GM12878 (cell line): ENCODE data around the gene NDE1. TPM values are rescaled to one million over a fixed set of nuclear protein-coding genes. Genes with fewer than 3 reads are reported as not detected.

ENCODE experiments used
- ATAC-seq: fragments of 200-7000 bp; cut with Tn5 transposase; 3 replicates; pipeline ENCODE4 v1.9.1; 2020; ENCODE audit warnings: mild to moderate bottlenecking, moderate library complexity
- BruUV-seq: library from RNA; stranded (reverse); fragments of 400-500 nt; replicated peaks from 2 replicates; lab custom pipeline; 2021; lab: Mats Ljungman, UMichigan
- CTCF ChIA-PET: fragments of 300-600 bp; sonication (Branson Sonifier 250); formaldehyde crosslinking; extraction: SDS; loops from one replicate; lab custom pipeline; 2021; ENCODE audit warnings: inconsistent platforms; lab: Yijun Ruan, JAX
- POLR2A ChIA-PET: fragments of 350-600 bp; formaldehyde crosslinking; extraction: SDS; loops from one replicate; lab custom pipeline; 2021; ENCODE audit warnings: inconsistent platforms; lab: Charles Lee
- RAD21 ChIA-PET: fragments of 300-600 bp; sonication (Branson Sonifier 250); formaldehyde crosslinking; loops from one replicate; lab custom pipeline; 2023; ENCODE audit warnings: antibody characterized with exemption; ENCODE audit not compliant: unreplicated experiment; lab: Charles Lee
- SMC1A ChIA-PET: fragments of 300-600 bp; sonication (Branson Sonifier 250); formaldehyde crosslinking; loops from one replicate; lab custom pipeline; 2023; ENCODE audit not compliant: unreplicated experiment, uncharacterized antibody; lab: Charles Lee
- DNase-seq: peaks from one replicate; pipeline ENCODE4 v3.0.0-alpha.2; 2011; ENCODE audit warnings: low read depth, low spot score
- FAIRE-seq: peaks from 3 replicates; lab custom pipeline; 2011; peaks lifted over from hg19 to GRCh38; lab: Jason Lieb, UNC
- H2AFZ ChIP-seq: 2 replicates; pipeline ENCODE4 v1.6.0; 2011; ENCODE audit warnings: low read depth, low read length, control low read depth; ENCODE audit not compliant: control insufficient read depth
- H3K27ac ChIP-seq: 2 replicates; pipeline ENCODE4 v1.5.1; 2011; ENCODE audit warnings: control low read depth; ENCODE audit not compliant: control insufficient read depth, insufficient read depth
- H3K27me3 ChIP-seq, 2 experiments: replicated peaks in 1 of 2; 2 replicates each; pipeline versions ENCODE4 v1.6.0 to v1.6.1; 2011; ENCODE audit warnings: low read length in 1 of 2; ENCODE audit not compliant: control insufficient read depth in 2 of 2, insufficient read depth in 2 of 2
- H3K36me3 ChIP-seq, 2 experiments: 2 replicates each; pipeline ENCODE4 v1.5.1; 2011; ENCODE audit warnings: low read length in 1 of 2; ENCODE audit not compliant: control insufficient read depth in 2 of 2, insufficient read depth in 2 of 2
- H3K4me1 ChIP-seq: 2 replicates; pipeline ENCODE4 v1.6.1; 2011; ENCODE audit warnings: mild to moderate bottlenecking, low read length, moderate library complexity, mixed read lengths; ENCODE audit not compliant: control insufficient read depth, insufficient read depth
- H3K4me2 ChIP-seq: 2 replicates; pipeline ENCODE4 v1.6.0; 2011; ENCODE audit warnings: control low read depth; ENCODE audit not compliant: control insufficient read depth, insufficient read depth
- H3K4me3 ChIP-seq: fragments of 200-600 bp; sonication (generic); 2 replicates; pipeline ENCODE4 v1.5.1; 2016
- H3K79me2 ChIP-seq: 2 replicates; pipeline ENCODE4 v1.6.0; 2011; ENCODE audit warnings: low read length; ENCODE audit not compliant: control insufficient read depth, insufficient read depth
- H3K9ac ChIP-seq: 2 replicates; pipeline ENCODE4 v1.8.0; 2011; ENCODE audit warnings: low read length, control low read depth, mixed read lengths; ENCODE audit not compliant: control insufficient read depth, insufficient read depth
- H3K9me3 ChIP-seq: replicated peaks from 3 replicates; pipeline ENCODE4 v1.5.1; 2011; ENCODE audit warnings: mild to moderate bottlenecking, low read length; ENCODE audit not compliant: control insufficient read depth, insufficient read depth
- H4K20me1 ChIP-seq: 2 replicates; pipeline ENCODE4 v1.6.0; 2011; ENCODE audit not compliant: control insufficient read depth, insufficient read depth
- IKZF2 ChIP-seq, 2 experiments: fragments of 450-650 bp; IDR thresholded peaks; 2 replicates each; pipeline ENCODE4 v1.6.1; 2017; ENCODE audit warnings: mild to moderate bottlenecking in 2 of 2, moderate library complexity in 2 of 2
- JUNB ChIP-seq: IDR thresholded peaks from 2 replicates; pipeline ENCODE4 v1.6.1; 2016; ENCODE audit warnings: antibody characterized with exemption, mild to moderate bottlenecking
- JUND ChIP-seq: IDR thresholded peaks from 2 replicates; pipeline ENCODE4 v1.6.1; 2012; ENCODE audit warnings: low read depth, mild to moderate bottlenecking, low read length, improper control_type of control experiment, moderate library complexity
- MTA3 ChIP-seq: IDR thresholded peaks from 2 replicates; pipeline ENCODE4 v1.6.1; 2012; ENCODE audit warnings: low read length, inconsistent platforms, borderline replicate concordance
- POLR2AphosphoS5 ChIP-seq: IDR thresholded peaks from 2 replicates; pipeline ENCODE4 v1.6.1; 2011; ENCODE audit warnings: mild to moderate bottlenecking, low read length, inconsistent platforms
- SRF ChIP-seq, 2 experiments: IDR thresholded peaks; 2 replicates each; pipeline ENCODE4 v1.6.1; 2011; ENCODE audit warnings: low read depth in 2 of 2, low read length in 2 of 2, mild to moderate bottlenecking in 1 of 2, moderate library complexity in 1 of 2
- STAT1 ChIP-seq: fragments of 450-650 bp; conservative IDR thresholded peaks from 2 replicates; pipeline ENCODE4 v1.6.1; 2014; ENCODE audit warnings: antibody characterized with exemption, mild to moderate bottlenecking
- WRNIP1 ChIP-seq: IDR thresholded peaks from 2 replicates; pipeline ENCODE4 v1.6.1; 2011; ENCODE audit warnings: low read depth, low read length, improper control_type of control experiment, borderline replicate concordance
- WGBS: methylation state at CpG from one replicate; pipeline ENCODE4 v1.1.6; 2016; ENCODE audit warnings: low lambda C conversion rate; ENCODE audit not compliant: insufficient replicate concordance, insufficient coverage; ENCODE audit errors: missing lambda C conversion rate; 5-methylcytosine and 5-hydroxymethylcytosine counted together
- in situ Hi-C: fragments of 300-500 bp; cut with MboI; formaldehyde crosslinking; loops from 9 replicates; pipeline ENCODE4 v1.14.3; 2018; ENCODE audit warnings: mixed read lengths
- intact Hi-C: fragments of 100-400 bp; cut with micrococcal nuclease; formaldehyde crosslinking; loops from one replicate; pipeline ENCODE4 v1.14.2; 2022; ENCODE audit not compliant: unreplicated experiment
- polyA plus RNA-seq, 11 experiments: library from polyadenylated mRNA; depleted of rRNA in 4 of 11; unstranded in 6 of 11; stranded (reverse) in 5 of 11; fragments of >200 nt; fragmentation: Nextera tagmentation in 4 of 11; fragmentation: Illumina TruSeq in 1 of 11; extraction: Ambion mirVana in 4 of 11; extraction: Trizol in 1 of 11; gene quantifications; 1 replicate in 1 of 11; 2 replicates in 10 of 11; pipeline versions ENCODE4 v1.2.1 to v1.2.3, GENCODE V29; 2011 to 2016; ENCODE audit warnings: inconsistent platforms in 2 of 11, missing spikeins in 2 of 11, low read depth in 1 of 11
- total RNA-seq, 4 experiments: library from RNA; depleted of rRNA in 3 of 4; stranded (reverse); fragments of >200 nt in 3 of 4; fragmentation: Illumina TruSeq in 1 of 4; extraction: Trizol in 1 of 4; gene quantifications; 2 replicates each; pipeline versions ENCODE4 v1.2.1 to v1.2.3, GENCODE V29; 2013 to 2021

NDE1 gene
- total and polyA plus RNA-seq, 10 of the 15 experiments (the other 5 are each of a cell fraction or from before 2014, with no cell fraction given), result 5.7 to 148 (median 87.8) TPM

DNA sequence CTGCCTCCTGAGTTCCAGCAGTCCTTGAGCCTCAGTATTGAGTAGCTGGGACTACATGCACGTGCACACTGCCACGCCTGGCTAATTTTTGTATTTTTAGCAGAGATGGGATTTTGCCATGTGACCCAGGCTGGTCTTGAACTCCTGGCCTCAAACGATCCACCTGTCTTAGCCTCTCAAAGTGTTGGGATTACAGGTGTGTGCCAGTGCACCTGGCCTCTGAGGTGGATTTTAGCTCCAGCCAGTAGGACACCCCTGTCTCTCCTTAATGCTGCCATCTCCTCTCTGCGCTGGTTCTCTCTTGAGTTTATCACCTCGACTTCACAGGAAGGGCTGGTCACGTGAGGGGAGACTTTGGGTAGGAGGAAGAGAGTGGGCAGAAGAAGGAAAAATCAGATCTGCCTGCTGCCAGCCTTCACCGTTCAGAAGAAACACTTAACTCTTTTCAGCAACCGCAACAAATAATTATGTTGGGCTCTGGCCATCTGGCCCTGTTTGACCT lies 55.1 kb downstream of the NDE1 start:
- no peak overlapping the region for H2AFZ ChIP-seq
- H3K4me3 ChIP-seq, result no peak overlapping the region
- ChIA-PET CTCF (interaction anchor here (0.8 to 2.8 kb wide), 9 partner anchors 9 to 279 kb away, joined by 3 to 18 read pairs (median 4); no protein-coding TSS in a partner anchor), RAD21 (interaction anchor here (0.6 to 0.9 kb wide), 2 partner anchors 9 to 158 kb away, joined by 3 read pairs; no protein-coding TSS in a partner anchor), SMC1A (interaction anchor here (1.8 kb wide), 1 partner anchor 50 kb away, joined by 5 read pairs; no protein-coding TSS in a partner anchor), POLR2A (interaction anchor here (0.6 kb wide), 1 partner anchor 54 kb away, joined by 3 read pairs; no protein-coding TSS in a partner anchor)
- no peak for TF ChIP-seq JUNB
- no peak for TF ChIP-seq POLR2AphosphoS5
- no peak for TF ChIP-seq JUND
- TF ChIP-seq SRF (IDR thresholded peaks at IDR 0.05; ENCODE audit: low read depth in 2 of 2, low read length in 2 of 2), result no peak
- no peak for TF ChIP-seq WRNIP1
- TF ChIP-seq IKZF2 (IDR thresholded peaks at IDR 0.05), result no peak
- TF ChIP-seq MTA3, result no peak
- TF ChIP-seq STAT1, result no peak
- peaks cover 20 to 35% of the 10 kb centered on the region in 2 experiments; a peak in 3 of 4 replicates for H3K36me3 ChIP-seq
- H3K27me3 ChIP-seq, result no peaks in the 10 kb centered on the region
- no peak for FAIRE-seq
- H3K79me2 ChIP-seq, result no peaks in the 10 kb centered on the region; the same call in 1 of the 2 replicates
- ATAC-seq, result no peak
- H3K4me2 ChIP-seq, result no peak overlapping the region
- no peak for DNase-seq
- H3K4me1 ChIP-seq, result no peaks in the 10 kb centered on the region
- no peak overlapping the region for H3K27ac ChIP-seq
- H4K20me1 ChIP-seq, result no peaks in the 10 kb centered on the region; the same call in 1 of the 2 replicates
- intact Hi-C loops (loop anchor here (10.0 kb wide), 1 partner anchor 280 kb away; no protein-coding TSS in a partner anchor), in situ Hi-C loops (no loop called here)
- BruUV-seq, result no TSS peak
- no peaks in the 10 kb centered on the region for H3K9me3 ChIP-seq
- H3K9ac ChIP-seq, result no peak overlapping the region
- 86% methylated on average over 8 of the region's 8 CpGs for WGBS
